SK-N-SH (cell line): ENCODE data around the gene PDK1. TPM values are rescaled to one million over a fixed set of nuclear protein-coding genes. Genes with fewer than 3 reads are reported as not detected.

Experiments
- CTCF ChIA-PET: fragments of 300-600, 350-600 bp; formaldehyde crosslinking; extraction: SDS; loops from one replicate; lab custom pipeline; 2021; lab: Yijun Ruan, JAX
- POLR2A ChIA-PET: fragments of 350-600 bp; sonication (Branson Sonifier 250); formaldehyde crosslinking; extraction: SDS; loops from one replicate; lab custom pipeline; 2020; ENCODE audit warnings: antibody characterized with exemption, inconsistent platforms; lab: Yijun Ruan, JAX
- DNase-seq: peaks from one replicate; pipeline ENCODE4 v3.0.0; 2012
- H2AFZ ChIP-seq: fragments of 200-600 bp; sonication (generic); 2 replicates; pipeline ENCODE4 v1.8.1; 2016; ENCODE audit warnings: antibody characterized with exemption, mild to moderate bottlenecking, low read depth
- H3F3A ChIP-seq: fragments of 200-600 bp; sonication (generic); replicated peaks from 2 replicates; pipeline ENCODE3; 2016; ENCODE audit warnings: antibody characterized with exemption, mild to moderate bottlenecking; ENCODE audit not compliant: insufficient read depth
- H3K27ac ChIP-seq, 2 experiments: fragments of 200-500 bp in 1 of 2; fragments of 200-600 bp in 1 of 2; sonication (Bioruptor generic) in 1 of 2; sonication (generic), shearing (Covaris generic) in 1 of 2; 2 replicates each; pipeline versions ENCODE4 v1.5.1 to v1.6.1; 2014 to 2016; ENCODE audit warnings: low read depth in 2 of 2, inconsistent platforms in 1 of 2, low read length in 1 of 2, mild to moderate bottlenecking in 1 of 2, mixed read lengths in 1 of 2
- H3K27me3 ChIP-seq: fragments of 200-600 bp; sonication (generic), shearing (Covaris generic); 2 replicates; pipeline ENCODE4 v1.6.1; 2016; ENCODE audit warnings: mixed run types; ENCODE audit not compliant: insufficient read depth
- H3K36me3 ChIP-seq, 2 experiments: fragments of 200-500 bp in 1 of 2; fragments of 200-600 bp in 1 of 2; sonication (Bioruptor generic) in 1 of 2; sonication (generic) in 1 of 2; replicated peaks in 1 of 2; 2 replicates each; pipeline versions ENCODE3 to v1.5.1; 2014 to 2016; ENCODE audit warnings: low read length in 1 of 2, mild to moderate bottlenecking in 1 of 2; ENCODE audit not compliant: insufficient read depth in 2 of 2, control insufficient read depth in 1 of 2
- H3K4me1 ChIP-seq, 2 experiments: fragments of 200-500 bp in 1 of 2; fragments of 200-600 bp in 1 of 2; sonication (Bioruptor generic) in 1 of 2; sonication (generic), shearing (Covaris generic) in 1 of 2; 2 replicates each; pipeline versions ENCODE4 v1.5.1 to v1.6.1; 2014 to 2016; ENCODE audit warnings: low read depth in 1 of 2, low read length in 1 of 2, mixed run types in 1 of 2; ENCODE audit not compliant: insufficient read depth in 2 of 2, control insufficient read depth in 1 of 2
- H3K4me2 ChIP-seq: fragments of 200-600 bp; sonication (generic), shearing (Covaris generic); 2 replicates; pipeline ENCODE4 v1.6.1; 2017; ENCODE audit warnings: mixed run types
- H3K4me3 ChIP-seq, 2 experiments: fragments of 200-500 bp in 1 of 2; fragments of 200-600 bp in 1 of 2; sonication (Bioruptor generic) in 1 of 2; sonication (generic), shearing (Covaris generic) in 1 of 2; 2 replicates each; pipeline versions ENCODE4 v1.5.1 to v1.8.1; 2014 to 2016; ENCODE audit warnings: low read depth in 2 of 2, inconsistent platforms in 1 of 2, low read length in 1 of 2, mild to moderate bottlenecking in 1 of 2, mixed read lengths in 1 of 2, moderate library complexity in 1 of 2
- H3K79me2 ChIP-seq: fragments of 200-600 bp; sonication (generic); 2 replicates; pipeline ENCODE4 v1.8.1; 2017; ENCODE audit warnings: mild to moderate bottlenecking; ENCODE audit not compliant: insufficient read depth
- H3K9ac ChIP-seq: fragments of 200-600 bp; sonication (generic); 2 replicates; pipeline ENCODE4 v1.6.1; 2017; ENCODE audit warnings: mixed run types
- H3K9me2 ChIP-seq: fragments of 200-600 bp; sonication (generic); 2 replicates; pipeline ENCODE4 v1.6.1; 2017; ENCODE audit warnings: mixed run types
- H3K9me3 ChIP-seq: fragments of 200-600 bp; sonication (generic); 2 replicates; pipeline ENCODE4 v1.6.1; 2017; ENCODE audit warnings: mixed run types, mild to moderate bottlenecking, moderate library complexity
- H4K20me1 ChIP-seq: fragments of 200-600 bp; sonication (generic); 2 replicates; pipeline ENCODE4 v1.6.1; 2017; ENCODE audit warnings: mild to moderate bottlenecking, mixed run types; ENCODE audit not compliant: insufficient read depth
- CTCF ChIP-seq: fragments of 200-600 bp; sonication (generic); IDR thresholded peaks from 2 replicates; pipeline ENCODE4 v1.6.1; 2017; ENCODE audit warnings: antibody characterized with exemption, mild to moderate bottlenecking, moderate library complexity
- ELF1 ChIP-seq: IDR thresholded peaks from 2 replicates; pipeline ENCODE4 v1.4.0; 2012
- EP300 ChIP-seq, 2 experiments: IDR thresholded peaks; 2 replicates each; pipeline versions ENCODE4 v1.4.0 to v1.6.1; 2012; ENCODE audit warnings: borderline replicate concordance in 1 of 2, low read depth in 1 of 2, low read length in 1 of 2
- FOSL2 ChIP-seq: IDR thresholded peaks from 2 replicates; pipeline ENCODE4 v1.4.0; 2012; ENCODE audit warnings: low read depth, mild to moderate bottlenecking, moderate library complexity, borderline replicate concordance
- FOXJ3 ChIP-seq: sonication (generic); formaldehyde crosslinking; IDR thresholded peaks from 2 replicates; pipeline ENCODE4 v1.5.1; 2020; ENCODE audit warnings: mild to moderate bottlenecking, missing genetic modification reagents
- GABPA ChIP-seq: IDR thresholded peaks from 2 replicates; pipeline ENCODE4 v1.4.0; 2012; ENCODE audit warnings: low read depth, mild to moderate bottlenecking
- JUND ChIP-seq: IDR thresholded peaks from 2 replicates; pipeline ENCODE4 v1.4.0; 2012
- NFIC ChIP-seq: IDR thresholded peaks from 2 replicates; pipeline ENCODE4 v1.4.0; 2012; ENCODE audit warnings: borderline replicate concordance
- NRF1 ChIP-seq: IDR thresholded peaks from 2 replicates; pipeline ENCODE4 v1.6.1; 2012; ENCODE audit warnings: low read depth, mild to moderate bottlenecking, low read length
- PBX3 ChIP-seq: IDR thresholded peaks from 2 replicates; pipeline ENCODE4; 2012
- RCOR1 ChIP-seq: fragments of 150-350 bp; IDR thresholded peaks from 2 replicates; pipeline ENCODE4 v1.6.1; 2017; ENCODE audit warnings: antibody characterized with exemption, low read length
- REST ChIP-seq: IDR thresholded peaks from 2 replicates; pipeline ENCODE4 v1.6.1; 2012; ENCODE audit warnings: mild to moderate bottlenecking, low read depth, low read length, moderate library complexity
- RFX5 ChIP-seq: IDR thresholded peaks from 2 replicates; pipeline ENCODE4 v1.6.1; 2012; ENCODE audit warnings: mild to moderate bottlenecking, improper control_type of control experiment, low read length
- RXRA ChIP-seq: IDR thresholded peaks from 2 replicates; pipeline ENCODE4 v1.4.0; 2012; ENCODE audit warnings: low read depth, mild to moderate bottlenecking, borderline replicate concordance
- SMC3 ChIP-seq: IDR thresholded peaks from 2 replicates; pipeline ENCODE4 v1.6.1; 2012; ENCODE audit warnings: low read depth, low read length, improper control_type of control experiment
- TAF1 ChIP-seq: IDR thresholded peaks from 2 replicates; pipeline ENCODE4 v1.6.1; 2012; ENCODE audit warnings: low read depth, mild to moderate bottlenecking, low read length, moderate library complexity, borderline replicate concordance
- TCF12 ChIP-seq: IDR thresholded peaks from 2 replicates; pipeline ENCODE4 v1.4.0; 2012
- TEAD4 ChIP-seq: IDR thresholded peaks from 2 replicates; pipeline ENCODE4 v1.4.0; 2012; ENCODE audit warnings: mild to moderate bottlenecking, borderline replicate concordance; ENCODE audit not compliant: insufficient read depth
- USF1 ChIP-seq: IDR thresholded peaks from 2 replicates; pipeline ENCODE4 v1.4.0; 2012; ENCODE audit warnings: low read depth, borderline replicate concordance
- ZBTB33 ChIP-seq: IDR thresholded peaks from 2 replicates; pipeline ENCODE4 v1.4.0; 2012; ENCODE audit warnings: low read depth, borderline replicate concordance
- WGBS: methylation state at CpG from one replicate; pipeline ENCODE4 v1.1.6; 2017; ENCODE audit warnings: low lambda C conversion rate; 5-methylcytosine and 5-hydroxymethylcytosine counted together
- polyA plus RNA-seq, 3 experiments: library from polyadenylated mRNA; depleted of rRNA; stranded (reverse); fragments of >200 nt; gene quantifications; 2 replicates each; pipeline ENCODE4 v1.2.3, GENCODE V29; 2012

PDK1 gene
- polyA plus RNA-seq, 1 of the 3 experiments (the other 2 are of a cell fraction), result 5.3 TPM

- no peak for DNase-seq
- H3K79me2 ChIP-seq, result no peaks in the 10 kb centered on the region
- peak overlapping the region; percentile 40; the same call in 1 of the 2 replicates for H3K4me2 ChIP-seq
- peak overlapping the region; percentile 64 for H2AFZ ChIP-seq
- H3F3A ChIP-seq, result peaks cover 11% of the 10 kb centered on the region
- no peak for TF ChIP-seq RCOR1
- TF ChIP-seq ZBTB33, result no peak
- TF ChIP-seq RXRA, result peak; percentile 45; the same call in 1 of the 2 replicates
- TF ChIP-seq RFX5, result no peak
- TF ChIP-seq SMC3, result no peak
- no peak for TF ChIP-seq NFIC
- TF ChIP-seq REST, result no peak
- TF ChIP-seq JUND, result peak; percentile 47
- TF ChIP-seq ELF1, result no peak
- TF ChIP-seq EP300 (IDR thresholded peaks at IDR 0.05; ENCODE audit: borderline replicate concordance in 1 of 2, low read depth in 1 of 2, low read length in 1 of 2), result 0 out of 4 replicates have a peak, but pooled peaks of 1 of the 2 experiments have one; percentile 46
- TF ChIP-seq CTCF, result no peak
- no peak for TF ChIP-seq FOXJ3 (CRISPR knock-in tag)
- no peak for TF ChIP-seq GABPA
- TF ChIP-seq FOSL2, result peak; percentile 72
- peak; percentile 51; the same call in 1 of the 2 replicates for TF ChIP-seq TCF12
- TF ChIP-seq PBX3, result peak; percentile 52
- no peak for TF ChIP-seq NRF1
- TF ChIP-seq TEAD4, result peak; percentile 49; the same call in 1 of the 2 replicates
- TF ChIP-seq USF1, result 0 out of 2 replicates have a peak, but pooled peaks have one; percentile 13
- TF ChIP-seq TAF1, result no peak
- TF ChIP-seq, all 33 proteins: peak for 8
- Histone ChIP-seq H3K27ac (peak overlapping the region in 1 of 2 experiments; percentile 55; a peak in 2 of 4 replicates), H3K9me3 (no peaks in the 10 kb centered on the region), H3K4me3 (no peak overlapping the region), H3K4me1 (peaks cover 0 to 11% of the 10 kb centered on the region in 2 experiments; a peak in 2 of 4 replicates), H3K9me2 (no peaks in the 10 kb centered on the region), H4K20me1 (no peaks in the 10 kb centered on the region), H3K36me3 (no peaks in the 10 kb centered on the region), H3K27me3 (no peaks in the 10 kb centered on the region), H3K9ac (no peak overlapping the region)
- ChIA-PET POLR2A (no interaction called here), CTCF (interaction anchor here (0.6 to 1.4 kb wide), 2 partner anchors 55 to 63 kb away, joined by 3 to 7 read pairs; no protein-coding TSS in a partner anchor)
- WGBS, result 50% methylated on average over 8 of the region's 8 CpGs
These were observed 99.4 kb downstream of the PDK1 start for GRCh38 chr2:172655091-172655837.
